HG03558 (cell line): Measurements from ENCODE around the gene CFAP91.

Source experiments
- ATAC-seq: cut with Tn5 transposase; IDR thresholded peaks from one replicate; pipeline ENCODE4 v1.9.1; 2021; ENCODE audit warnings: moderate number of reproducible peaks; ENCODE audit not compliant: unreplicated experiment; ENCODE audit errors: extremely low read depth

CFAP91 gene

DNA sequence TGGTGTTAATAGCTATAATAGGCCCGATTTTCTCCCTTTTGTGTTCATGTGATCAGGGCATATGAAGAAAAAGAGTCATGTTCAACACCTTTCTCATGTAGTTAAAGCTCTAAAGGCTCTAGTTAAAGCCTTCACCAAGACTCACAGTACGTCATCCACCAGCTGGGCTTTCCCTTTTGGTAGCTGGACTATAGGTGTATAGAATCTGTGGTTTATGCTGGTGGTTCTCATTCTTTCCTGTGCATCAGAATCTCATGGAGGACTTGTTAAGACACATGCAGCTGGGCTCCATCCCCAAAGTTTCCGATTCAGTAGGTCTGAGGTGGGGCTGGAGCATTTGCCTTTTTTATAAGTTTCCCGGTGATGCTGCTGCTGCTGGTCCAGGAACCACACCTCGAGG lies 31.0 kb downstream of the CFAP91 start:
- no peak for ATAC-seq

DNA sequence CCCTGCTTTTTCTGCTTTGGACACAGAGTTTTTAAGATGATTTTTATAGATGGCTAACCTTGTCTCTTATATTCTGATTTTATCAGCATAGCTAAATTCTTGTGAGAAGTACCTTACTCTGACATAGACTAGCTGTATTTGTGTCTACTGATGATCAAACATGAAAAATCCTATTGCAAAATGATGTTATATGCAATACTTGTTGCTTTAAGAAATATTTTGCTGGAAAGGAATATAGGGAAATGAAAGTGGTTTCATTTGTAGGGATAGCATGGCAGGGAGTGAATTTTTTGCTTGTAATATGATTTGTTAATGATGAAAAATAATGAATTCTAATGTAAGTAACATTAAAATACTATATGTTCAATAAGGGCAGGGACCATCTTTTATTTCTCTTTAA lies 35.9 kb downstream of the CFAP91 start:
- no peak for ATAC-seq

DNA sequence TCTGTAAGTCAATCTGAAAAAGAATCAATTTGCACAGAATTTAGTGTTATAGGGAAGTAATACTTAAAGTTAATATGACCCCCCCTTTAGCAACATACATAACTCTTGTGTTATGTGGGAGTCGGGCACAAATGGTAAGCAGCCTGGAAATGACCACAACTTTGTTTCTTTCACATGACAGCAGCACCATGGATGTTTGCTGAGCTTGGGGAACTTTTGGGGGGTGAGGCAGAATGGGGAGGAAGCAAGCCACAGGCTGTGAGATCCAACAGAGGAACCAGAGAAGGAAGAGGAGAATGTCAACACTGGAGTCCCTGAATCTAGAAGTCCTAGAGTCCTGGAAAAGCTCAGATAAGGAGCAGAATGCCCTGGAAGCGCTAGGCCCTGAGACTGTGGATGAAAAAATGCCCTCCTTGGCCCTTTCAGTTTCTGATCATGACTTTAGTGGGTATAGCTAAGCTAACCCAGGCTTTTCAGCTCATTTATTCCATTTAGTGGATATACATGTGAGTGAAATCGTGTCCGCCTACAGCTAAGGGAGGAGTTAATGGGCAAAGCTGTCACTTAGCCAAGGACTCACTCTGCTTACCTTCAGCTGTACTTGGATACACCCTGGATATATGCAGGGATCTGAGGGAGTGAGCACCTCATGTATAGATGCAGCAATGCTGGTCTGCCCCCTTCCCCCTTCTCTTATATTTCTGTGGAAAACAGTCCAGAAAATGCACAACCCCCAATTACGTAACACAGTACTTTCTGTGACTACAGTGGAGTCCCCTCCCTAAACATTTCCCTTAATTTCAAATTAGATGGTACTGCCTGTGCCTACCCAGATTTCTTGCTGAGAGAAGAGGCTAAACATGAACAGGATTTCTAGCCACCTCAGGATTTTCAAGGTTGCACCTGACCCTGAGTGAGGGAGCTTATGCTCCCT lies 39.1 kb downstream of the CFAP91 start:
- no peak for ATAC-seq

DNA sequence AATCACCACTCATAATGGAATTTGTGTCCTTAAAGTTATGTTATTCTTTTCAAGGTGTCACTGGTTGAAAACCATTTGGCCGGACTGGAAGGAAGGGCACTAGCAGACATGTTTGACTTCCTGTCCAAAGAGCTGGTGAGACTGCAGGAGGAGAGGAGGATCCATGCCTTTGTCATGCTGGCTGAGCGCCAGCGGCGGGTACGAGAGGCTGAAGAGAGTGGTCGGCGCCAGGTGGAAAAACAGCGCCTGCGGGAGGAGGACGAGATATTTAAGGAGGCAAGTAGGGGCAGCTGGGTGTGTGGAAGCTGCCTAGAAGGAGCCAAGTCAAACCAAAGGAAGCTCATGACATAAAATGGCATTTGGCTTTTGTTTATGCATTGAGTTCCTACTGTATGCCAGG lies 41.1 kb downstream of the CFAP91 start:
- no peak for ATAC-seq

- no peak for ATAC-seq
Observed at GRCh38 chr3:119745942-119746341, 43.1 kb downstream of the CFAP91 start.

- ATAC-seq = no peak
Observed at GRCh38 chr3:119746423-119746822, 43.6 kb downstream of the CFAP91 start.

DNA sequence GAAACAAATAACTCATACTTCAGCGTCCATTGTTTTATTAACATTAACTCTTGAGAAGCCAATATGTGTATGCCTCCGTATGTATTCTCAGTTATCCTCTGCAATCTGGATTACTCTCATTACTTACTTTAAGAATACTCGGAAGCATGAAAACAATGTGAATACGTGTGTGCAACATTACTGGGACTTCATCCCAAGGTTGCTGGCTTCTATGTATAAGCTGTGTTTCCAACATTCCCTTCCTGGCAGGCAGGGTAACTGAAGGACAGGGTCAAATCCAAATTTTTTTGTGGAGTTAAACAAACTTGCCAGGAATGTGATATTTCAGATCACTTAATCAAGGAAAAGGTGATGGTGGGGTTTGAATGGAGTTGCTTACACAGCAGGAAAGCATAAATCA lies 44.5 kb downstream of the CFAP91 start:
- ATAC-seq = no peak

DNA sequence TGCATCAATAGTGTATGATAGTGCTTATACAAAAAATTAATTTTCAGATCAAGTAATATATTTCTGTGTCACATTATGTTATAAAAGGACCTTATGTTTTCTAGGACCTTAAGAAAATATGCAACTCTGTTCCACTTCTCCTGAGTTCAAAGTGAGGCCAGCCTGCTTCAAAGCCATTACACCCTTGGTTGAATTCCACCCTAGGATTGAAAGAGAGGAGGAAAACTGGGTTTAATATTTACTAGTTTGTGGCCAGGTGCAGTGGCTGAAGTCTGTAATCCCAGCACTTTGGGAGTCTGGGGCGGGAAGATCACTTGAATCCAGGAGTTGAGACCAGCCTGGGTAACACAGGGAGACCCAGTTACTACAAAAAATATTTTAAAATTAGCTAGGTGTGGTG lies 46.2 kb downstream of the CFAP91 start:
- ATAC-seq = no peak

- no peak for ATAC-seq
Observed at GRCh38 chr3:119751423-119751822, 48.6 kb downstream of the CFAP91 start.
